H1 (cell line): Measurements from ENCODE around the gene UQCC3. TPM values are rescaled to one million over a fixed set of nuclear protein-coding genes. Genes with fewer than 3 reads are reported as not detected.

Experiments used
- CTCF ChIA-PET: fragments of 300-600 bp; sonication (Branson Sonifier 250); formaldehyde crosslinking; loops from one replicate; lab custom pipeline; 2021; ENCODE audit not compliant: partially characterized antibody; lab: Charles Lee
- POLR2A ChIA-PET: fragments of 300-600 bp; sonication (Branson Sonifier 250); formaldehyde crosslinking; loops from one replicate; lab custom pipeline; 2021; ENCODE audit warnings: inconsistent platforms; ENCODE audit not compliant: partially characterized antibody; lab: Charles Lee
- DNase-seq, 2 experiments: peaks; one replicate each; pipeline versions ENCODE4 v3.0.0 to v3.0.0-alpha.2; 2010 to 2022; ENCODE audit warnings: low spot score in 2 of 2, low read depth in 1 of 2, mixed read lengths in 1 of 2
- FAIRE-seq: peaks from 2 replicates; lab custom pipeline; 2011; peaks lifted over from hg19 to GRCh38; lab: Jason Lieb, UNC
- H2AFZ ChIP-seq: 2 replicates; pipeline ENCODE4 v1.8.1; 2012; ENCODE audit warnings: low read length, inconsistent platforms
- H2AK5ac ChIP-seq: 2 replicates; pipeline ENCODE4 v1.6.1; 2013; ENCODE audit warnings: low read depth, low read length
- H2BK120ac ChIP-seq: replicated peaks from 2 replicates; pipeline ENCODE3; 2013; ENCODE audit warnings: low read depth, low read length, inconsistent platforms
- H2BK12ac ChIP-seq: 2 replicates; pipeline ENCODE4 v1.6.1; 2013; ENCODE audit warnings: low read depth, low read length
- H2BK15ac ChIP-seq: 2 replicates; pipeline ENCODE4 v1.6.1; 2013; ENCODE audit warnings: low read length
- H2BK20ac ChIP-seq: 2 replicates; pipeline ENCODE4 v1.6.1; 2013; ENCODE audit warnings: low read length
- H2BK5ac ChIP-seq: 2 replicates; pipeline ENCODE4 v1.6.1; 2013; ENCODE audit warnings: low read depth, low read length
- H3K14ac ChIP-seq: 2 replicates; pipeline ENCODE4 v1.6.1; 2013; ENCODE audit warnings: inconsistent platforms; ENCODE audit not compliant: insufficient read length
- H3K18ac ChIP-seq: 2 replicates; pipeline ENCODE4 v1.6.1; 2013; ENCODE audit warnings: low read length; ENCODE audit errors: extremely low read depth
- H3K23ac ChIP-seq: 2 replicates; pipeline ENCODE4 v1.6.1; 2013; ENCODE audit warnings: inconsistent platforms; ENCODE audit not compliant: insufficient read length
- H3K23me2 ChIP-seq: 2 replicates; pipeline ENCODE4 v1.6.1; 2013; ENCODE audit warnings: low read depth, low read length
- H3K27ac ChIP-seq: 2 replicates; pipeline ENCODE4 v1.6.1; 2011; ENCODE audit warnings: low read depth, low read length, inconsistent platforms
- H3K27me3 ChIP-seq, 4 experiments: replicated peaks in 1 of 4; 1 replicate in 1 of 4; 2 replicates in 3 of 4; pipeline versions ENCODE4 v1.6.1 to v1.8.1; 2011 to 2013; ENCODE audit warnings: low read length in 3 of 4, mild to moderate bottlenecking in 3 of 4, inconsistent platforms in 2 of 4, mixed read lengths in 2 of 4, moderate library complexity in 1 of 4; ENCODE audit not compliant: control insufficient read depth in 3 of 4, insufficient read depth in 3 of 4; ENCODE audit errors: extremely low read depth in 1 of 4
- H3K36me3 ChIP-seq, 4 experiments: 2 replicates each; pipeline versions ENCODE4 v1.6.1 to v1.8.1; 2011 to 2013; ENCODE audit warnings: mild to moderate bottlenecking in 4 of 4, low read length in 3 of 4, moderate library complexity in 2 of 4, control low read depth in 1 of 4, inconsistent platforms in 1 of 4; ENCODE audit not compliant: insufficient read depth in 4 of 4, control insufficient read depth in 2 of 4
- H3K4ac ChIP-seq: replicated peaks from 2 replicates; pipeline ENCODE3; 2013; ENCODE audit warnings: low read length, low read depth, mixed read lengths, inconsistent platforms; ENCODE audit not compliant: insufficient read length
- H3K4me1 ChIP-seq, 4 experiments: replicated peaks in 1 of 4; 1 replicate in 1 of 4; 2 replicates in 3 of 4; pipeline versions ENCODE4 v1.6.1 to v1.8.1; 2011 to 2013; ENCODE audit warnings: low read length in 3 of 4, inconsistent platforms in 2 of 4, mixed read lengths in 1 of 4; ENCODE audit not compliant: insufficient read depth in 4 of 4, control insufficient read depth in 3 of 4
- H3K4me2 ChIP-seq, 2 experiments: 2 replicates each; pipeline versions ENCODE4 v1.6.1 to v1.8.1; 2011 to 2013; ENCODE audit warnings: low read depth in 2 of 2, low read length in 2 of 2, control low read depth in 1 of 2, inconsistent platforms in 1 of 2, mild to moderate bottlenecking in 1 of 2; ENCODE audit not compliant: insufficient read depth in 1 of 2
- H3K4me3 ChIP-seq, 4 experiments: fragments of 200-600, 300-600 bp in 1 of 4; sonication (generic), shearing (Covaris generic), sonication (Bioruptor Twin) in 1 of 4; 2 replicates each; pipeline versions ENCODE4 v1.5.1 to v1.8.1; 2011 to 2016; ENCODE audit warnings: low read length in 4 of 4, low read depth in 3 of 4, control low read depth in 2 of 4, inconsistent platforms in 2 of 4, mild to moderate bottlenecking in 2 of 4, mixed read lengths in 1 of 4, moderate library complexity in 1 of 4; ENCODE audit not compliant: insufficient read depth in 2 of 4; ENCODE audit errors: extremely low read depth in 1 of 4
- H3K56ac ChIP-seq: replicated peaks from 2 replicates; pipeline ENCODE3; 2013; ENCODE audit warnings: low read depth, mild to moderate bottlenecking, mixed read lengths, low read length, inconsistent platforms; ENCODE audit not compliant: insufficient read length
- H3K79me1 ChIP-seq: 2 replicates; pipeline ENCODE4 v1.6.1; 2013; ENCODE audit warnings: low read depth, low read length, control low read depth
- H3K79me2 ChIP-seq, 2 experiments: 2 replicates each; pipeline versions ENCODE4 v1.6.1 to v1.8.1; 2012 to 2013; ENCODE audit warnings: low read length in 2 of 2, mild to moderate bottlenecking in 2 of 2, inconsistent platforms in 1 of 2; ENCODE audit not compliant: insufficient read depth in 2 of 2, control insufficient read depth in 1 of 2
- H3K9ac ChIP-seq, 4 experiments: replicated peaks in 1 of 4; 1 replicate in 1 of 4; 2 replicates in 3 of 4; pipeline versions ENCODE4 v1.6.1 to v1.8.1; 2011 to 2013; ENCODE audit warnings: low read depth in 3 of 4, low read length in 3 of 4, control low read depth in 2 of 4, mild to moderate bottlenecking in 2 of 4, moderate library complexity in 2 of 4, inconsistent platforms in 1 of 4; ENCODE audit errors: extremely low read depth in 1 of 4
- H3K9me3 ChIP-seq, 2 experiments: 2 replicates each; pipeline versions ENCODE4 v1.6.1 to v1.8.1; 2012 to 2013; ENCODE audit warnings: mild to moderate bottlenecking in 2 of 2, moderate library complexity in 2 of 2, control low read depth in 1 of 2, inconsistent platforms in 1 of 2, low read depth in 1 of 2, low read length in 1 of 2, mixed read lengths in 1 of 2; ENCODE audit not compliant: insufficient read depth in 2 of 2
- H4K20me1 ChIP-seq, 2 experiments: replicated peaks in 1 of 2; 2 replicates each; pipeline versions ENCODE3 to v1.8.1; 2011 to 2013; ENCODE audit warnings: inconsistent platforms in 2 of 2, low read length in 2 of 2, mild to moderate bottlenecking in 1 of 2; ENCODE audit not compliant: insufficient read depth in 2 of 2, control insufficient read depth in 1 of 2
- H4K5ac ChIP-seq: 2 replicates; pipeline ENCODE4 v1.6.1; 2013; ENCODE audit warnings: low read length, low read depth, mixed read lengths, inconsistent platforms; ENCODE audit not compliant: insufficient read length
- H4K8ac ChIP-seq: 2 replicates; pipeline ENCODE4 v1.8.0; 2013; ENCODE audit warnings: mild to moderate bottlenecking, moderate library complexity, low read length, inconsistent platforms; ENCODE audit not compliant: insufficient read depth; ENCODE audit errors: extremely low read depth
- H4K91ac ChIP-seq: replicated peaks from 2 replicates; pipeline ENCODE3; 2013; ENCODE audit warnings: low read length, mixed read lengths, inconsistent platforms; ENCODE audit not compliant: insufficient read length
- BCL11A ChIP-seq, 2 experiments: IDR thresholded peaks; one replicate each; pipeline ENCODE4 v1.6.1; 2011; ENCODE audit warnings: low read depth in 2 of 2, low read length in 2 of 2, mild to moderate bottlenecking in 2 of 2
- CHD2 ChIP-seq: IDR thresholded peaks from 2 replicates; pipeline ENCODE4 v1.6.1; 2012; ENCODE audit warnings: low read length, improper control_type of control experiment
- EP300 ChIP-seq, 2 experiments: IDR thresholded peaks; 1 replicate in 1 of 2; 2 replicates in 1 of 2; pipeline ENCODE4 v1.6.1; 2011 to 2012; ENCODE audit warnings: low read depth in 2 of 2, low read length in 2 of 2, mild to moderate bottlenecking in 2 of 2, borderline replicate concordance in 1 of 2, inconsistent platforms in 1 of 2, moderate library complexity in 1 of 2
- JUND ChIP-seq: IDR thresholded peaks from 2 replicates; pipeline ENCODE4 v1.6.1; 2011; ENCODE audit warnings: mild to moderate bottlenecking, improper control_type of control experiment, low read length
- NRF1 ChIP-seq: IDR thresholded peaks from 2 replicates; pipeline ENCODE4 v1.6.1; 2011; ENCODE audit warnings: mild to moderate bottlenecking, low read depth, low read length, improper control_type of control experiment
- RAD21 ChIP-seq, 2 experiments: IDR thresholded peaks in 1 of 2; conservative IDR thresholded peaks in 1 of 2; 2 replicates each; pipeline ENCODE4 v1.6.1; 2011; ENCODE audit warnings: low read depth in 2 of 2, low read length in 2 of 2, improper control_type of control experiment in 1 of 2, inconsistent platforms in 1 of 2, mild to moderate bottlenecking in 1 of 2, moderate library complexity in 1 of 2
- SP4 ChIP-seq: IDR thresholded peaks from 2 replicates; pipeline ENCODE4 v1.6.1; 2012; ENCODE audit warnings: low read length, inconsistent platforms
- SUZ12 ChIP-seq: fragments of 200-600 bp; sonication (generic); IDR thresholded peaks from 2 replicates; pipeline ENCODE4 v1.6.1; 2012; ENCODE audit warnings: mild to moderate bottlenecking, inconsistent platforms, low read length, moderate library complexity, mixed read lengths
- TEAD4 ChIP-seq: IDR thresholded peaks from 2 replicates; pipeline ENCODE4 v1.6.1; 2012; ENCODE audit warnings: low read depth, low read length, inconsistent platforms, mixed read lengths
- ZNF274 ChIP-seq: IDR thresholded peaks from 2 replicates; pipeline ENCODE4 v1.7.0; 2012; ENCODE audit warnings: low read length, borderline replicate concordance; ENCODE audit errors: extremely low read depth
- WGBS, 2 experiments: shearing (Covaris generic) in 1 of 2; methylation state at CpG; one replicate each; pipeline versions ENCODE4 v1.1.6 to v1.1.7; 2013 to 2015; ENCODE audit warnings: low lambda C conversion rate in 2 of 2, mixed read lengths in 2 of 2, inconsistent platforms in 1 of 2, low coverage in 1 of 2, missing lambda C conversion rate in 1 of 2; ENCODE audit not compliant: insufficient replicate concordance in 2 of 2, insufficient coverage in 1 of 2, insufficient read length in 1 of 2; ENCODE audit errors: extremely low coverage in 1 of 2, missing lambda C conversion rate in 1 of 2; 5-methylcytosine and 5-hydroxymethylcytosine counted together
- polyA plus RNA-seq, 7 experiments: library from polyadenylated mRNA; depleted of rRNA in 3 of 7; stranded (reverse) in 5 of 7; unstranded in 2 of 7; fragments of >200 nt in 5 of 7; fragments of 200-250 nt in 2 of 7; gene quantifications; 1 replicate in 5 of 7; 2 replicates in 1 of 7; 4 replicates in 1 of 7; pipeline versions ENCODE4 v1.2.1 to v1.2.3, GENCODE V29; 2011 to 2013; ENCODE audit warnings: missing spikeins in 2 of 7, mixed read lengths in 2 of 7
- total RNA-seq: library from RNA; stranded (reverse); fragmentation: NEBNext Ultra II Directional; extraction: Animal tissue kit (Norgen Biotek cat#: 25700); gene quantifications from 2 replicates; pipeline ENCODE4 v1.2.1, GENCODE V29; 2021

UQCC3 gene
- total and polyA plus RNA-seq, 2 of the 8 experiments (the other 6 are each of a cell fraction or from before 2014, with no cell fraction given): 14.2 to 15.7 TPM

- CTCF ChIA-PET: interaction anchor here (1.1 to 2.0 kb wide), 2 partner anchors 24 to 232 kb away, joined by 4 read pairs; no protein-coding TSS in a partner anchor
- no peaks in the 10 kb centered on the region for H3K4me1 ChIP-seq
Observed at GRCh38 chr11:62656796-62657429, 14.6 kb upstream of the UQCC3 start.

More at GRCh38 chr11:62656796-62657429, 14.6 kb upstream of the UQCC3 start:
- H2BK15ac ChIP-seq: no peak overlapping the region
- peaks cover 0 to 5% (median 2%) of the 10 kb centered on the region in 4 experiments; a peak in 2 of 8 replicates for H3K36me3 ChIP-seq
- 90% methylated on average over 5 of the region's 5 CpGs; no CpG with 5 or more reads in 1 of the 2 experiments for WGBS, 2 experiments
- no peak overlapping the region for H4K5ac ChIP-seq
- no peak overlapping the region for H3K23ac ChIP-seq
- H4K91ac ChIP-seq: no peak overlapping the region
- no peak overlapping the region for H2AFZ ChIP-seq
- H3K4me3 ChIP-seq: no peak overlapping the region
- H3K9me3 ChIP-seq: no peaks in the 10 kb centered on the region
- H3K4ac ChIP-seq: no peak overlapping the region
- no peak overlapping the region for H3K18ac ChIP-seq
- no peak overlapping the region for H3K9ac ChIP-seq
- no peak overlapping the region for H2BK120ac ChIP-seq
- H4K8ac ChIP-seq: no peak overlapping the region
- H2BK20ac ChIP-seq: no peak overlapping the region
- no peak overlapping the region for H2AK5ac ChIP-seq
- H4K20me1 ChIP-seq: peaks cover 0 to 4% of the 10 kb centered on the region in 2 experiments
- no peak overlapping the region for H3K4me2 ChIP-seq
- TF ChIP-seq NRF1 (no peak), SP4 (no peak), SUZ12 (no peak), TEAD4 (no peak), EP300 (IDR thresholded peaks at IDR 0.05; ENCODE audit: borderline replicate concordance in 1 of 2, low read depth in 2 of 2, low read length in 2 of 2) (no peak), BCL11A (IDR thresholded peaks at IDR 0.05; ENCODE audit: low read depth in 2 of 2, low read length in 2 of 2) (no peak), JUND (no peak), ZNF274 (no peak), RAD21 (IDR thresholded peaks at IDR 0.05 in 1 of 2, conservative IDR thresholded peaks at IDR 0.05 in 1 of 2; ENCODE audit: low read depth in 2 of 2, low read length in 2 of 2) (no peak), CHD2 (no peak)
- H3K79me2 ChIP-seq: peaks cover 3 to 11% of the 10 kb centered on the region in 2 experiments
- DNase-seq: no peak
- no peaks in the 10 kb centered on the region for H3K79me1 ChIP-seq
- no peak overlapping the region for H3K56ac ChIP-seq
- no peak overlapping the region for H3K14ac ChIP-seq
- H3K23me2 ChIP-seq: peaks cover 3% of the 10 kb centered on the region
- H2BK12ac ChIP-seq: no peak overlapping the region
- POLR2A ChIA-PET: interaction anchor here (0.9 to 50.4 kb wide), 10 partner anchors 10 to 217 kb away, joined by 3 to 2041 read pairs (median 3); partner anchors contain the start of genes BSCL2, C11orf98, CSKMT and GANAB
- no peak overlapping the region for H3K27ac ChIP-seq
- no peak overlapping the region for H2BK5ac ChIP-seq
- FAIRE-seq: no peak
- H3K27me3 ChIP-seq: no peaks in the 10 kb centered on the region
